HEK293T (cell line): ENCODE data around the gene LYPD5.
A peak's percentile ranks its signal among the peaks of the same experiment; 100 is the strongest.
"Not testable (repeated sequence)": the region's sequence is repeated elsewhere in the genome, so short reads cannot be mapped to it uniquely, and the experiment has no call there.

ENCODE experiments used
- CTCF ChIA-PET: fragments of 350-600 bp; formaldehyde crosslinking; extraction: SDS; loops from one replicate; lab custom pipeline; 2021; ENCODE audit warnings: antibody characterized with exemption, inconsistent platforms; lab: Yijun Ruan, JAX
- POLR2A ChIA-PET: fragments of 350-600 bp; formaldehyde crosslinking; extraction: SDS; loops from one replicate; lab custom pipeline; 2020; ENCODE audit warnings: antibody characterized with exemption, inconsistent platforms; lab: Yijun Ruan, JAX
- DNase-seq: peaks from one replicate; pipeline ENCODE4 v3.0.0; 2012; ENCODE audit warnings: mixed read lengths; ENCODE audit errors: extremely low spot score
- ARNT ChIP-seq: fragments of 450-650 bp; IDR thresholded peaks from 2 replicates; pipeline ENCODE4 v1.6.1; 2017; ENCODE audit warnings: mild to moderate bottlenecking
- BHLHE40 ChIP-seq: fragments of 450-650 bp; IDR thresholded peaks from 2 replicates; pipeline ENCODE4 v1.6.1; 2016; ENCODE audit warnings: mild to moderate bottlenecking, moderate library complexity, borderline replicate concordance
- CTBP1 ChIP-seq: fragments of 450-650 bp; IDR thresholded peaks from 2 replicates; pipeline ENCODE4 v1.6.1; 2016; ENCODE audit warnings: borderline replicate concordance
- ELF4 ChIP-seq: fragments of 450-650 bp; IDR thresholded peaks from 2 replicates; pipeline ENCODE4 v1.6.1; 2017; ENCODE audit warnings: antibody characterized with exemption
- FOXA1 ChIP-seq: fragments of 450-650 bp; IDR thresholded peaks from 2 replicates; pipeline ENCODE4 v1.6.1; 2016; ENCODE audit warnings: mild to moderate bottlenecking
- FOXK2 ChIP-seq: fragments of 450-650 bp; IDR thresholded peaks from 2 replicates; pipeline ENCODE4 v1.6.1; 2016; ENCODE audit warnings: mild to moderate bottlenecking
- FOXM1 ChIP-seq: fragments of 450-650 bp; IDR thresholded peaks from 2 replicates; pipeline ENCODE4 v1.6.1; 2017; ENCODE audit warnings: mild to moderate bottlenecking, borderline replicate concordance
- HDGF ChIP-seq: fragments of 450-650 bp; IDR thresholded peaks from 2 replicates; pipeline ENCODE4 v1.6.1; 2017; ENCODE audit warnings: antibody characterized with exemption, borderline replicate concordance
- L3MBTL2 ChIP-seq: fragments of 450-650 bp; conservative IDR thresholded peaks from 2 replicates; pipeline ENCODE4 v1.6.1; 2016; ENCODE audit warnings: mild to moderate bottlenecking
- LEF1 ChIP-seq: fragments of 450-650 bp; IDR thresholded peaks from 2 replicates; pipeline ENCODE4 v1.6.1; 2017; ENCODE audit warnings: mild to moderate bottlenecking, borderline replicate concordance
- NFRKB ChIP-seq: fragments of 450-650 bp; IDR thresholded peaks from 2 replicates; pipeline ENCODE4 v1.6.1; 2016; ENCODE audit warnings: mild to moderate bottlenecking, moderate library complexity
- PKNOX1 ChIP-seq: fragments of 450-650 bp; IDR thresholded peaks from 2 replicates; pipeline ENCODE4 v1.6.1; 2016
- SP1 ChIP-seq: fragments of 450-650 bp; IDR thresholded peaks from 2 replicates; pipeline ENCODE4 v1.6.1; 2017
- SUZ12 ChIP-seq: fragments of 450-650 bp; IDR thresholded peaks from 2 replicates; pipeline ENCODE4 v1.6.1; 2016; ENCODE audit warnings: mild to moderate bottlenecking
- TARDBP ChIP-seq: fragments of 450-650 bp; IDR thresholded peaks from 2 replicates; pipeline ENCODE4 v1.6.1; 2016
- ZNF384 ChIP-seq: fragments of 450-650 bp; IDR thresholded peaks from 2 replicates; pipeline ENCODE4 v1.6.1; 2016

LYPD5 gene

GRCh38 chr19:43826787-43827754 lies 24.8 kb upstream of the LYPD5 start, which contains the start of gene ZNF283:
Gene ZNF283, plus strand, starts transcription at chr19:43827321. Its CDS starts 6,184 bp downstream, at chr19:43833505.
- ChIA-PET CTCF (no interaction called here), POLR2A (interaction anchor here (0.6 to 1.3 kb wide), 11 partner anchors 9 to 198 kb away, joined by 3 to 6 read pairs (median 3); partner anchors contain the start of genes KCNN4, SMG9, ZNF221 and ZNF222)
- DNase-seq: peak; percentile 92
- TF ChIP-seq FOXM1: no peak
- 0 out of 2 replicates have a peak, but pooled peaks have one; percentile 6 for TF ChIP-seq PKNOX1
- peak; percentile 53; the same call in 1 of the 2 replicates for TF ChIP-seq ELF4
- peak; percentile 63; the same call in 1 of the 2 replicates for TF ChIP-seq SUZ12
- TF ChIP-seq L3MBTL2: peak; percentile 89

- CTCF ChIA-PET, DNase-seq, POLR2A ChIA-PET: not testable (repeated sequence)
Observed at GRCh38 chr19:43824572-43824971, 22.3 kb upstream of the LYPD5 start.

- CTCF ChIA-PET, POLR2A ChIA-PET, DNase-seq: not testable (repeated sequence)
Observed at GRCh38 chr19:43823856-43824255, 21.6 kb upstream of the LYPD5 start.

- POLR2A ChIA-PET: no interaction called here
- TF ChIP-seq SUZ12 (no peak), TARDBP (no peak), FOXM1 (no peak), ARNT (no peak), FOXA1 (no peak), HDGF (no peak), NFRKB (no peak), ZNF384 (no peak), CTBP1 (no peak), BHLHE40 (no peak), SP1 (no peak), PKNOX1 (no peak), L3MBTL2 (no peak), FOXK2 (no peak), ELF4 (no peak), LEF1 (no peak)
- CTCF ChIA-PET: no interaction called here
- no peak for DNase-seq
Observed at GRCh38 chr19:43820884-43821215, 18.6 kb upstream of the LYPD5 start.

- POLR2A ChIA-PET: interaction anchor here (1.0 kb wide), 1 partner anchor 65 kb away, joined by 3 read pairs; the partner anchor contains the start of gene SMG9
- CTCF ChIA-PET: no interaction called here
- TF ChIP-seq BHLHE40 (no peak), FOXK2 (no peak), FOXM1 (no peak), ARNT (no peak), L3MBTL2 (no peak), HDGF (no peak), LEF1 (no peak), PKNOX1 (no peak), NFRKB (no peak), ZNF384 (no peak), SUZ12 (no peak)
- no peak for DNase-seq
Observed at GRCh38 chr19:43820098-43820883, 18.0 kb upstream of the LYPD5 start.

GRCh38 chr19:43818500-43818899 lies 16.3 kb upstream of the LYPD5 start:
- CTCF ChIA-PET: interaction anchor here (0.7 kb wide), 1 partner anchor 118 kb away, joined by 3 read pairs; no protein-coding TSS in a partner anchor

GRCh38 chr19:43817454-43817853 lies 15.2 kb upstream of the LYPD5 start:
- DNase-seq, CTCF ChIA-PET: not testable (repeated sequence)
- POLR2A ChIA-PET: interaction anchor here (1.0 kb wide), 1 partner anchor 10 kb away, joined by 4 read pairs; the partner anchor contains the start of gene ZNF283

More at GRCh38 chr19:43818500-43818899, 16.3 kb upstream of the LYPD5 start:
- no peak for DNase-seq
- TF ChIP-seq L3MBTL2 (no peak), ZNF384 (no peak), SUZ12 (no peak), FOXM1 (no peak), FOXA1 (no peak), FOXK2 (no peak), SP1 (no peak), ELF4 (no peak), TARDBP (no peak), NFRKB (no peak), HDGF (no peak)
- POLR2A ChIA-PET: no interaction called here
